IMR-90 (cell line): ENCODE results near the gene UNC5B. TPM values are rescaled to one million over a fixed set of nuclear protein-coding genes. Genes with fewer than 3 reads are reported as not detected.
A peak's percentile ranks its signal among the peaks of the same experiment; 100 is the strongest.

Experiments used
- ATAC-seq: fragments of 200-7000 bp; cut with Tn5 transposase; 2 replicates; pipeline ENCODE4 v1.9.1; 2020; ENCODE audit warnings: low read depth, mild to moderate bottlenecking, moderate library complexity
- BruUV-seq: library from RNA; stranded (reverse); fragments of 400-500 nt; replicated peaks from 2 replicates; lab custom pipeline; 2021; lab: Mats Ljungman, UMichigan
- CTCF ChIA-PET: fragments of 300-600 bp; formaldehyde crosslinking; extraction: SDS; loops from one replicate; lab custom pipeline; 2021; ENCODE audit warnings: antibody characterized with exemption; lab: Yijun Ruan, JAX
- POLR2A ChIA-PET: fragments of 300-600 bp; sonication (Branson Sonifier 250); formaldehyde crosslinking; loops from one replicate; lab custom pipeline; 2022; ENCODE audit warnings: antibody characterized with exemption; ENCODE audit not compliant: unreplicated experiment; lab: Charles Lee
- DNase-seq: peaks from one replicate; pipeline ENCODE4 v3.0.0; 2013
- H2AFZ ChIP-seq: replicated peaks from 2 replicates; pipeline ENCODE3; 2013; ENCODE audit warnings: low read length, mild to moderate bottlenecking; ENCODE audit not compliant: poor library complexity
- H2AK5ac ChIP-seq: 2 replicates; pipeline ENCODE4 v1.6.1; 2013; ENCODE audit warnings: low read depth, low read length, inconsistent platforms
- H2AK9ac ChIP-seq: replicated peaks from 2 replicates; pipeline ENCODE3; 2013; ENCODE audit warnings: mild to moderate bottlenecking, low read depth, low read length, moderate library complexity; ENCODE audit not compliant: poor library complexity
- H2BK120ac ChIP-seq: 2 replicates; pipeline ENCODE4 v1.6.1; 2013; ENCODE audit warnings: low read depth, low read length, inconsistent platforms
- H2BK15ac ChIP-seq: 3 replicates; pipeline ENCODE4 v1.6.1; 2013; ENCODE audit warnings: low read depth, low read length, inconsistent platforms
- H2BK20ac ChIP-seq: 2 replicates; pipeline ENCODE4 v1.6.1; 2013; ENCODE audit warnings: low read depth, mild to moderate bottlenecking, inconsistent platforms, low read length, moderate library complexity
- H2BK5ac ChIP-seq: 2 replicates; pipeline ENCODE4 v1.6.1; 2013; ENCODE audit warnings: mild to moderate bottlenecking, low read depth, low read length, inconsistent platforms; ENCODE audit not compliant: poor library complexity, severe bottlenecking
- H3K14ac ChIP-seq: replicated peaks from 2 replicates; pipeline ENCODE4 v1.6.1; 2013; ENCODE audit warnings: low read depth, low read length, inconsistent platforms
- H3K18ac ChIP-seq: 2 replicates; pipeline ENCODE4 v1.6.1; 2013; ENCODE audit warnings: low read depth, low read length, control low read depth
- H3K23ac ChIP-seq: 2 replicates; pipeline ENCODE4 v1.6.1; 2013; ENCODE audit warnings: low read depth, low read length, inconsistent platforms
- H3K27ac ChIP-seq: 2 replicates; pipeline ENCODE4 v1.5.1; 2013; ENCODE audit warnings: mild to moderate bottlenecking, control low read depth, low read length; ENCODE audit not compliant: insufficient read depth
- H3K27me3 ChIP-seq: 2 replicates; pipeline ENCODE4 v1.6.1; 2013; ENCODE audit warnings: low read length; ENCODE audit not compliant: control insufficient read depth, insufficient read depth
- H3K36me3 ChIP-seq: 2 replicates; pipeline ENCODE4 v1.6.1; 2013; ENCODE audit warnings: low read length, mixed read lengths; ENCODE audit not compliant: control insufficient read depth, insufficient read depth
- H3K4ac ChIP-seq: 2 replicates; pipeline ENCODE4 v1.6.1; 2013; ENCODE audit warnings: low read depth, low read length, inconsistent platforms
- H3K4me1 ChIP-seq: 2 replicates; pipeline ENCODE4 v1.6.1; 2013; ENCODE audit warnings: low read length, mixed read lengths; ENCODE audit not compliant: control insufficient read depth, insufficient read depth
- H3K4me2 ChIP-seq: 2 replicates; pipeline ENCODE4 v1.6.1; 2013; ENCODE audit warnings: low read depth, mild to moderate bottlenecking, control low read depth, low read length, moderate library complexity
- H3K4me3 ChIP-seq: 2 replicates; pipeline ENCODE4 v1.5.1; 2013; ENCODE audit warnings: low read depth, mild to moderate bottlenecking, control low read depth, low read length, moderate library complexity; ENCODE audit not compliant: insufficient read depth
- H3K56ac ChIP-seq: 2 replicates; pipeline ENCODE4 v1.6.1; 2013; ENCODE audit warnings: low read length, inconsistent platforms; ENCODE audit not compliant: insufficient read depth; ENCODE audit errors: extremely low read depth
- H3K79me1 ChIP-seq, 2 experiments: 2 replicates each; pipeline ENCODE4 v1.6.1; 2013; ENCODE audit warnings: low read length in 2 of 2, inconsistent platforms in 1 of 2, low read depth in 1 of 2
- H3K9ac ChIP-seq: 2 replicates; pipeline ENCODE4 v1.6.1; 2013; ENCODE audit warnings: low read depth, low read length, control low read depth
- H3K9me1 ChIP-seq: 2 replicates; pipeline ENCODE4 v1.6.1; 2013; ENCODE audit warnings: low read length, inconsistent platforms; ENCODE audit not compliant: insufficient read depth
- H3K9me3 ChIP-seq: 2 replicates; pipeline ENCODE4 v1.6.1; 2013; ENCODE audit warnings: low read length; ENCODE audit not compliant: control insufficient read depth, insufficient read depth
- H4K20me1 ChIP-seq: 2 replicates; pipeline ENCODE4 v1.6.1; 2013; ENCODE audit warnings: low read length, inconsistent platforms; ENCODE audit not compliant: insufficient read depth
- H4K5ac ChIP-seq: 2 replicates; pipeline ENCODE4 v1.6.1; 2013; ENCODE audit warnings: mild to moderate bottlenecking, low read depth, low read length, control low read depth
- H4K8ac ChIP-seq, 2 experiments: 2 replicates each; pipeline ENCODE4 v1.6.1; 2013; ENCODE audit warnings: low read depth in 2 of 2, low read length in 2 of 2, control low read depth in 1 of 2, inconsistent platforms in 1 of 2
- H4K91ac ChIP-seq: 2 replicates; pipeline ENCODE4 v1.6.1; 2013; ENCODE audit warnings: low read depth, low read length, inconsistent platforms; ENCODE audit not compliant: insufficient read depth
- FOS ChIP-seq: fragments of 150-350 bp; IDR thresholded peaks from 2 replicates; pipeline ENCODE4 v1.6.1; 2016; ENCODE audit warnings: low read depth, low read length
- MAFK ChIP-seq: IDR thresholded peaks from 2 replicates; pipeline ENCODE4 v1.6.1; 2012; ENCODE audit warnings: low read depth, low read length, improper control_type of control experiment
- RAD21 ChIP-seq: IDR thresholded peaks from 2 replicates; pipeline ENCODE4 v1.6.1; 2012; ENCODE audit warnings: low read length, improper control_type of control experiment
- dilution Hi-C: fragments of 300-500 bp; cut with HindIII; formaldehyde crosslinking; loops from one replicate; pipeline ENCODE4 v1.14.3; 2018; ENCODE audit warnings: low sequenced_read_pairs; ENCODE audit not compliant: unreplicated experiment
- in situ Hi-C: fragments of 300-500 bp; cut with MboI; formaldehyde crosslinking; loops from 3 replicates; pipeline ENCODE4 v1.14.3; 2019; ENCODE audit warnings: low sequenced_read_pairs, inconsistent platforms, mixed read lengths
- intact Hi-C: fragments of 100-400 bp; cut with micrococcal nuclease; formaldehyde crosslinking; loops from 2 replicates; pipeline ENCODE4 v1.10.0; 2022
- polyA plus RNA-seq, 3 experiments: library from polyadenylated mRNA; depleted of rRNA; stranded (reverse); fragments of >200 nt; gene quantifications; 2 replicates each; pipeline ENCODE4 v1.2.3, GENCODE V29; 2012; ENCODE audit warnings: low replicate concordance in 1 of 3
- total RNA-seq: library from RNA; depleted of rRNA; stranded (reverse); fragments of >200 nt; gene quantifications from 2 replicates; pipeline ENCODE4 v1.2.3, GENCODE V29; 2012

Gene UNC5B
- total and polyA plus RNA-seq, 2 of the 4 experiments (the other 2 are of a cell fraction), result 1.6 to 4.2 TPM

DNA sequence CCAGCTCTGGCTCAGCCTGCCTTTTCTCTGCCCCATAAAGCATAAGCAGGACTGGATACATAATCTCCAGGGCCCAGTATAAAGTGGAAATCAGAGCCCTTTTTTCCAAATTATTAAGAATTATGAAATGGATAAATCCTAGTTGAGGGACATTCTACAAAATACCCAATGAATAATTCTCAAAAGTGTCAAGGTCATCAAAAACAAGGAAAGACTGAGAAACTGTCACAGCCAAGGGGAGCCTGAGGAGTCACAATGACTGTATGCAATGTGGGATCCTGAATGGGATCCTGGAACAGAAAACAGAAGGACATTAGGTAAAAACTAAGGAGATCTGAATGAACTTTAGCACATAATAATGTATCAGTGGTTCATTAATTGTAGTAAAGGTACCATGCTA lies 4.8 kb upstream of the UNC5B start:
- Histone ChIP-seq H4K20me1 (no peaks in the 10 kb centered on the region), H3K9me3 (no peaks in the 10 kb centered on the region), H2AK9ac (no peak overlapping the region), H3K27ac (no peak overlapping the region), H3K36me3 (no peaks in the 10 kb centered on the region), H2AFZ (no peak overlapping the region), H2BK20ac (no peak overlapping the region), H3K4me1 (no peaks in the 10 kb centered on the region), H2BK15ac (no peak overlapping the region), H4K8ac (no peak overlapping the region), H2BK5ac (no peak overlapping the region), H3K18ac (no peak overlapping the region), H3K9me1 (no peaks in the 10 kb centered on the region), H3K56ac (no peak overlapping the region), H3K27me3 (peaks cover 57% of the 10 kb centered on the region), H3K14ac (no peak overlapping the region), H3K4me3 (no peak overlapping the region), H4K5ac (no peak overlapping the region), H3K4me2 (no peak overlapping the region), H3K9ac (no peak overlapping the region), H2BK120ac (no peak overlapping the region), H3K4ac (no peak overlapping the region), H3K79me1 (no peaks in the 10 kb centered on the region), H4K91ac (no peak overlapping the region), H3K23ac (no peak overlapping the region), H2AK5ac (no peak overlapping the region)
- no TSS peak for BruUV-seq
- ChIA-PET CTCF (no interaction called here), POLR2A (no interaction called here)
- in situ Hi-C loops (no loop called here), dilution Hi-C loops (no loop called here), intact Hi-C loops (no loop called here)
- peak; percentile 58 for TF ChIP-seq MAFK
- TF ChIP-seq FOS, result no peak
- TF ChIP-seq RAD21, result no peak
- DNase-seq (no peak), ATAC-seq (no peak)
